Heart left ventricle (tissue), 16 donors: ENCODE data around the gene CTSA. TPM values are rescaled to one million over a fixed set of nuclear protein-coding genes. Genes with fewer than 3 reads are reported as not detected.

Experiments
- ATAC-seq, 4 donors: fragments of 200-7000 bp; cut with Tn5 transposase; one replicate each; pipeline ENCODE4 v1.9.1; 2020 to 2022; ENCODE audit warnings: moderate library complexity in 4 of 4, mild to moderate bottlenecking in 3 of 4, moderate number of reproducible peaks in 1 of 4
- DNase-seq, 5 donors: peaks; one replicate each; pipeline ENCODE4 v3.0.0-alpha.2; 2020
- H3K27ac ChIP-seq, 12 donors: fragments of 200-600 bp; sonication (generic) in 4 of 12; one replicate each; pipeline versions ENCODE4 v1.5.0 to v1.8.0; 2016 to 2022; ENCODE audit warnings: mild to moderate bottlenecking in 2 of 12
- H3K27me3 ChIP-seq, 9 donors: fragments of 200-600 bp; sonication (generic) in 2 of 9; one replicate each; pipeline versions ENCODE4 v1.5.1 to v1.8.0; 2016 to 2022; ENCODE audit warnings: mild to moderate bottlenecking in 3 of 9
- H3K36me3 ChIP-seq, 9 donors: fragments of 200-600 bp; sonication (generic) in 2 of 9; one replicate each; pipeline versions ENCODE4 v1.5.0 to v1.8.0; 2018 to 2022; ENCODE audit warnings: mild to moderate bottlenecking in 2 of 9
- H3K4me1 ChIP-seq, 12 donors: fragments of 200-600 bp; sonication (generic) in 4 of 12; one replicate each; pipeline versions ENCODE4 v1.5.0 to v1.8.0; 2016 to 2022; ENCODE audit warnings: mild to moderate bottlenecking in 3 of 12
- H3K4me3 ChIP-seq, 12 donors: fragments of 200-600 bp; sonication (generic) in 4 of 12; one replicate each; pipeline versions ENCODE4 v1.5.0 to v1.8.0; 2017 to 2022; ENCODE audit warnings: mild to moderate bottlenecking in 9 of 12, moderate library complexity in 4 of 12
- H3K9me3 ChIP-seq, 12 donors: fragments of 200-600 bp; sonication (generic) in 4 of 12; one replicate each; pipeline versions ENCODE4 v1.5.0 to v1.8.0; 2016 to 2022; ENCODE audit warnings: mild to moderate bottlenecking in 1 of 12
- POLR2A ChIP-seq, 2 donors: fragments of 450-650 bp; IDR thresholded peaks; one replicate each; pipeline ENCODE4 v1.6.1; 2017; ENCODE audit warnings: antibody characterized with exemption in 2 of 2, mild to moderate bottlenecking in 2 of 2, moderate library complexity in 2 of 2
- WGBS, 4 donors: extraction: QIAGEN DNeasy Blood & Tissue Kit in 2 of 4; methylation state at CpG; one replicate each; pipeline versions ENCODE4 v1.1.5 to v1.1.7; 2013 to 2018; 5-methylcytosine and 5-hydroxymethylcytosine counted together
- intact Hi-C, 10 donors: fragments of 100-400 bp; cut with DNase I; formaldehyde crosslinking; loops; one replicate each; pipeline versions ENCODE4 v1.11.1 to v1.14.2; 2022
- polyA plus RNA-seq, 2 donors: library from polyadenylated mRNA; stranded (reverse); fragments of 200-250 nt; gene quantifications; one replicate each; pipeline ENCODE4 v1.2.3, GENCODE V29; 2013
- total RNA-seq, 9 donors: library from RNA; depleted of rRNA in 2 of 9; stranded (reverse); fragments of >200 nt in 2 of 9; fragmentation: NEBNext Ultra II Directional in 3 of 9; extraction: Animal tissue kit (Norgen Biotek cat#: 25700) in 3 of 9; gene quantifications; one replicate each; pipeline versions ENCODE4 v1.1.0 to v1.2.4, GENCODE V29; 2016 to 2023
- TF ChIP-seq, protein P1 (sequence below), 12 donors: fragments of 200-600 bp; sonication (generic) in 4 of 12; IDR thresholded peaks; one replicate each; pipeline versions ENCODE4 v1.5.0 to v1.8.0; 2018 to 2022; ENCODE audit warnings: antibody characterized with exemption in 12 of 12, mild to moderate bottlenecking in 5 of 12
- donor health status: ischemic (EF 13 %, LVEDD 7.1; RV severe dilation, severe dysfunction).
- donor health status: healthy with polysubstance abuse.
- donor health status: DM: no; HTN: yes; CAD: no.
- donor health status: DM: no; HTN: no; CAD: no.
- donor health status: ischemic (EF 25% LVEDD 6.9; RV normal size, moderate dysfunction).
- donor health status: ischemic (EF 25% LVEDD 5.7; RV mildly dilated, moderate dysfunction).
- donor health status: healthy.
- donor health status: DM: yes; HTN: yes; CAD: no.
- donor health status: ischemic (EF 35%, LVEDD 5.7; RV mildly dilated, moderate dysfunction).
- donor health status: nonischemic (EF 11% LVEDD 7.7; RV severe dilation, severe dysfunction).
- donor health status: DM: yes; HTN: yes; CAD: no.
- donor health status: PGD.
- donor health status: ischemic (EF 29% LVEDD 5.4; RV normal size, mild dysfunction).
- donor health status: nonischemic (EF 23%, LVEDD 6.1; RV moderate dilation, normal function).

Gene CTSA
- total and polyA plus RNA-seq, 11 donors: 62.5 to 214 (median 107) TPM

GRCh38 chr20:45880988-45881788 lies 9.9 kb upstream of the CTSA start, which contains the start of gene ZSWIM1:
Gene ZSWIM1 (plus strand): TSS chr20:45881227. CDS start chr20:45882593, 1,366 bp downstream.
- H3K9me3 ChIP-seq: no peaks in the 10 kb centered on the region
- DNase-seq (peak; percentile 99), ATAC-seq (peak; percentile 97 to 99 (median 98))
- H3K27me3 ChIP-seq: no peaks in the 10 kb centered on the region
- H3K36me3 ChIP-seq: peaks cover 0 to 62% (median 42%) of the 10 kb centered on the region in 9 donors
- H3K4me3 ChIP-seq: peak within 1 kb of the TSS; percentile 41 to 92 (median 69)
- H3K27ac ChIP-seq: peak within 1 kb of the TSS in 11 of 12 donors; percentile 79 to 90 (median 87)
- peaks cover 0 to 34% (median 15%) of the 10 kb centered on the region in 12 donors for H3K4me1 ChIP-seq
- WGBS, 4 donors: 0 to 1% (median 1%) methylated on average over 23 of the region's 23 CpGs
- TF ChIP-seq POLR2A (IDR thresholded peaks at IDR 0.05): peak in 1 of 2 donors; percentile 75
- TF ChIP-seq, protein P1, sequence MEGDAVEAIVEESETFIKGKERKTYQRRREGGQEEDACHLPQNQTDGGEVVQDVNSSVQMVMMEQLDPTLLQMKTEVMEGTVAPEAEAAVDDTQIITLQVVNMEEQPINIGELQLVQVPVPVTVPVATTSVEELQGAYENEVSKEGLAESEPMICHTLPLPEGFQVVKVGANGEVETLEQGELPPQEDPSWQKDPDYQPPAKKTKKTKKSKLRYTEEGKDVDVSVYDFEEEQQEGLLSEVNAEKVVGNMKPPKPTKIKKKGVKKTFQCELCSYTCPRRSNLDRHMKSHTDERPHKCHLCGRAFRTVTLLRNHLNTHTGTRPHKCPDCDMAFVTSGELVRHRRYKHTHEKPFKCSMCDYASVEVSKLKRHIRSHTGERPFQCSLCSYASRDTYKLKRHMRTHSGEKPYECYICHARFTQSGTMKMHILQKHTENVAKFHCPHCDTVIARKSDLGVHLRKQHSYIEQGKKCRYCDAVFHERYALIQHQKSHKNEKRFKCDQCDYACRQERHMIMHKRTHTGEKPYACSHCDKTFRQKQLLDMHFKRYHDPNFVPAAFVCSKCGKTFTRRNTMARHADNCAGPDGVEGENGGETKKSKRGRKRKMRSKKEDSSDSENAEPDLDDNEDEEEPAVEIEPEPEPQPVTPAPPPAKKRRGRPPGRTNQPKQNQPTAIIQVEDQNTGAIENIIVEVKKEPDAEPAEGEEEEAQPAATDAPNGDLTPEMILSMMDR (IDR thresholded peaks at IDR 0.05): no peak
- intact Hi-C loops: no loop called here

- Histone ChIP-seq H3K4me3 (no peak overlapping the region), H3K27ac (no peak overlapping the region), H3K36me3 (peaks cover 0 to 66% (median 42%) of the 10 kb centered on the region in 9 donors), H3K4me1 (peaks cover 0 to 34% (median 15%) of the 10 kb centered on the region in 12 donors), H3K27me3 (no peaks in the 10 kb centered on the region), H3K9me3 (no peaks in the 10 kb centered on the region)
- ATAC-seq (no peak), DNase-seq (no peak)
- TF ChIP-seq, protein P1 (IDR thresholded peaks at IDR 0.05): no peak
- TF ChIP-seq POLR2A (IDR thresholded peaks at IDR 0.05): no peak
- intact Hi-C loops: no loop called here
- 77 to 85% (median 79%) methylated on average over 4 of the region's 4 CpGs for WGBS, 4 donors
These were observed 8.6 kb upstream of the CTSA start for GRCh38 chr20:45882469-45883099.

- Histone ChIP-seq H3K27me3 (no peaks in the 10 kb centered on the region), H3K27ac (no peak overlapping the region), H3K4me1 (peaks cover 0 to 34% (median 15%) of the 10 kb centered on the region in 12 donors), H3K36me3 (peaks cover 0 to 65% (median 42%) of the 10 kb centered on the region in 9 donors), H3K4me3 (no peak overlapping the region), H3K9me3 (no peaks in the 10 kb centered on the region)
- ATAC-seq (no peak), DNase-seq (no peak)
- 73 to 83% (median 78%) methylated on average over 9 of the region's 9 CpGs for WGBS, 4 donors
- intact Hi-C loops: no loop called here
- no peak for TF ChIP-seq POLR2A (IDR thresholded peaks at IDR 0.05)
- TF ChIP-seq, protein P1 (IDR thresholded peaks at IDR 0.05): no peak
These were observed 8.1 kb upstream of the CTSA start for GRCh38 chr20:45883100-45883469.
